ENCODE data around the gene MRPL22.
"Not testable (repeated sequence)": the region's sequence is repeated elsewhere in the genome, so short reads cannot be mapped to it uniquely, and the experiment has no call there.

The MRPL22 gene

DNA sequence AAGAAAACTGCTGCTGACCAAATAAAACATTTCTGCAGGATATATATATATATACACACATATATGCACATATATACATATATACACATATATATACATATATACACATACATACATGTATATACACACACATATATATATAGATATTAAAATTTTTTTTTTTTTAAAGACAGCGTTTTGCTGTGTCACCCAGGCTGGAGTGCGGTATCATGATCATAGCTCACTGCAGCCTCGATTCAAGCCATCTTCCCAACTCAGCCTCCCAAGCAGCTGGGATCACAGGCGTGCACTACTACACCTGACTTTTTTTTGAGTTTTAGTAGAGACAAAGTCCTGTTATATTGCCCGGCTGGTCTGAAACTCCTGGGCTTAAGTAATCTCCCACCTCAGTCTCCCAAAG, 2.7 kb downstream of the MRPL22 start:
- no peak for DNase-seq

DNA sequence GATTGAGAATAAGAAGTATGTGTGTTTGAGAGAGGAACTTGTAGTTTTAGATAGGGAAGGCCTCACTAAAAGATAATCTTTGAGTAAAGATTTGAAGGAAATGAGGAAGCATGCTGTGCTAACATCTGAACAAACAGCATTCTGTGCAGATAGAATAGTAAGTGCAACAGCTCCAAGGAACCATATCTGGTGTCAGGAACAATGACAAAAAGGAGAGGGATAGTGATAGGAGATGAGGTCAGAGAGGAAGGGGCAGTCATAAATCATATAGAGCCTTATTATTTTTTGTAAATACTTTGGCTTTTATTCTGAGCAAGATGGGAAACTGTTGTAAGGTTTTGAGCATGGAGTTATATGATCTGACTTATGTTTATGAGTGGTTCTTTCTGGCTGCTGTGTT, 3.8 kb downstream of the MRPL22 start:
- DNase-seq: no peak

DNA sequence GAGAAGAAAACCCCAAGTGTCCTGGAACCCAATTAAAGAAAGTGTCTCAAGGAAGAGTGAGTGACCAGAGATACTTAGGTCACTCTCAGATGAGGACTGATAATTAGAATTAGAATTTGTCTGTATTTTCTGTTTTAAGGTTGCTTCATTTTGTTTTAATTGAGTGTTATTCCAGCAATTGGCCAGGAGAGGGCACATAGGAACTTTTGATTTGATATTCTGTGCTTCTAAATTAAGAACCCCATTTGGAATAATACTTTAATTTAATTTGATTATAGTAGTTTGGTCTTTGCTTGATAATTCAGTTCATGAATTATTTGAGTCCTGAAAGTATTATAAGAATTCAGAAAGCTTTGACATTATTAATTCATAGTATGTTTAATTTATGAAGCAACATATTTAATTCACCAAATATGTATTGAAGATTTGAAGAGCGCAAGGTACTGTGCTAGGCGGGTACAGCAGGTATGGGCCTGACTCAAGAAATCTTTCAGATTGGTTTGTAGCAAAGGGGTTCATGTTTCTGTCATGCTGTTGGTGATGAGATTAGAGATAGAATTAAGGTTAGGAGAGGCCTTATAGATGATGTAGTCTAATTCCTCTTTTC, 4.9 kb downstream of the MRPL22 start:
- peak; percentile 21 for DNase-seq

DNA sequence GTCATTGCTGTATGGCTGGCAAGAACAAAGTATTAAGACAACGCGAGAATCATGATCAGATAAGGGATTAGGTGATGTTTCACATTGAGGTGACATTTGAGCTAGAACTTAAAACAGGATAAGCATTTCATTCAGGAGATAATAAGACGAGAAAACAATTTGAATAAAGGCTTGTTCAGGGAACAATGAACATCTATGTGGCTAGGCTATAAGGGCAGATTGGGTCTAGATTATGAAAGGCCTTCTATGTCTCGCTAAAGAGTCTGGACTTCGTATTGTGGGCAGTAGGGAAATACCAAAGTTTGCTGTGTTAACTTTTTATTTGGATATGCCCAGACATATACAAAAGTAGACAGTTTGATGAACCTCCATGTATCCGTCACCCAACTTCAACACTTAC, 6.9 kb downstream of the MRPL22 start:
- DNase-seq: no peak

DNA sequence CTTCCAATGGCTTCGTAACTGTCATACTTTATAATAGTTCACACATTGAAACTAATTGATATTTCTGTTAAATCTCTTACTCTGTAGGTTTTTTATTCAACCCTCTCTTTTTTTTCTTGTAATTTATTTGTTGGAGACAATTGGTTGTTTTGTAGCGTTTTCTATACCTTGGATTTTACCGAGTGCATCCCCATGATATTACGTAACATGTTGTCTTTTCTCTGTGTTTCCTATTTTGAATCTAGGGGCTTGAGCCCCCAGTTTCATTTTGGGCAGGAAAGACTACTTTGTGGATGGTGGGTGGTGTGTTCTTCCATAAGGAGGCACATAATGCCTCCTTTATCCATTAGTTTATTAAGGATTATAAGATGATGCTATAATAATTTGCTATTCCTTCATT, 7.4 kb downstream of the MRPL22 start:
- no peak for DNase-seq

DNA sequence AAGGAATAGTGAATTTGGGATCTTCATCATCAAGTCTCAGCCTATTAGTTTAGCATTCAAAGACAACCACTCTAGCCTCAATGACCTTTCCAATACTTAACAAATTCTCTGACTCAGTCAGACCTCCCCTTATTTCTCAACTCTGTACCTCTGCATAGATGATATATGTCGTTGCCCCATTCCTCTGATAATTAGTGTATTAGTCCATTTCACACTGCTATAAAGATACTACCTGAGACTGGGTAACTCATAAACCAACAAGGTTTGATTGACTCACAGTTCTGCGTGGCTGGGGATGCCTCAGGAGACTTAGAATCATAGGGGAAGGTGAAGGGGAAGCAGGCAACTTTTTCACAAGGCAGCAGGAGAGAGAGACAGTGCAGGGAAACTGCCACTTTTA, 8.9 kb downstream of the MRPL22 start:
- no peak for DNase-seq

DNA sequence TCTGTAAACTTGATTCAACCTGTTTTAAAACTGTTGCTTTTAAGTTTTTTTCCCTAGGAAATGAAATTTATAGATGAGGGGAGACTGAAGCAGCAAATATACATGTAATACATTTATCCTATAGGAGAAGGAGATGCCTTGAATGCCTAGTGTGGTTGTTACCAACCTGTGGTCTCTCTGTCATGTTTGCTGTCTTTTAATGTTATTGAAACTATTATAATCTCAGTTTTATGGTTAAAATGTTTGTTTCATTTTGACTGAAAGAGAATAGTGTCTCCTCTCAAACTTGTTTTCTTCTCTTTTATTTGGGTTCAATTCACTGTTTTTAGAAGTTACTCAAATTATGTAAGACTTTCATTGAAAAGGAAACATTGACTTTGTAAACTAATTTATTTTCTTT, 15.8 kb downstream of the MRPL22 start:
- no peak for DNase-seq

DNA sequence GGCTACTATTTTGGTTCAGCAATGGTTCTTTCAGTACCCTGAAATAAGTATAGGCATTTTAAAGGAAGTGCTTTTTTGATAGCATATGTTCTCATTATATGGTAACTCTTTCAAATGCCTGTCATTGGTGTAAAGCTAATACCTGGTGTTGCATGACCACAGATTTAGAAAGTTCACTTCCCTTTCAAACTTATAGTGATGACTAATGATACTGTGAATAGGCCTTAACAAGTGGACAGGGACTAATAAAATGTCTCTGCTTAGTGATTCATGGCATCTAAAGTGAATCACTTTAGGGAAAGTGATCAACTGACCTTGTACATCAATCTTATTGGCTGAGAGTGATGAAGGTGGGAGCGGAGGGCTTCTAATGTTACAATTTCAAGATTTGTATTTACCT, 21.6 kb downstream of the MRPL22 start:
- DNase-seq: peak; percentile 54

DNA sequence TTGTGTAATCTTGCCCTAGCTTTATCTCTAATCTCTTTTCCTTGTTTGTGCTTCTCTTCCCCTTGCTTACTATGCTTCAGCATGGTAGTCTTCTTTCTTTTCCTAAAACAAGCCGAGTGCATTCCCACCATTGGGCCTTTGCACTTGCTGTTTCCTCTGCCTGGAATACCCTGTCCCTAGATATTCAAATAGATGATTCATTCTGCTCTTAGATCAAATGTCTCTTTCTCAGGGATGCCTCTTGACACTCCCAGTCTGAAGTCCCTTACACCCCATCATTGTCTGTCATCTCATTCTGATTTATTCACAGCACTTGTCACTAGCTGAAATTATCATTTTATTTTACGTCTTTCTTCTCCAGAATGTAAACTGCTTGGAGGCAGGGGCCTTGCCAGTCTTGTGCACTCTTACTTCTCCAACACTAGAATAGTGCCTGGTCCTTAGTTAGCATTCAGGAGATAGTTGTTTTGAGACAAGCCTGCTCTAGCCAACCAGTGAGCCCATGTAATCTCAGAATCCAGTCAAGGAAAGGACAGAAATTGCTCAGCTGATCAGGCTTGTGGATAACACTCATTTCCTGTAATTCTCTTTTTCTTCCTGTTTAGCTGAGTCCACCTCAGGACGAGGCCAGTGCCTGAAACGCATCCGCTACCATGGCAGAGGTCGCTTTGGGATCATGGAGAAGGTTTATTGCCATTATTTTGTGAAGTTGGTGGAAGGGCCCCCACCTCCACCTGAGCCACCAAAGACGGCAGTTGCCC, 25.4 kb downstream of the MRPL22 start:
- no peak for DNase-seq

DNA sequence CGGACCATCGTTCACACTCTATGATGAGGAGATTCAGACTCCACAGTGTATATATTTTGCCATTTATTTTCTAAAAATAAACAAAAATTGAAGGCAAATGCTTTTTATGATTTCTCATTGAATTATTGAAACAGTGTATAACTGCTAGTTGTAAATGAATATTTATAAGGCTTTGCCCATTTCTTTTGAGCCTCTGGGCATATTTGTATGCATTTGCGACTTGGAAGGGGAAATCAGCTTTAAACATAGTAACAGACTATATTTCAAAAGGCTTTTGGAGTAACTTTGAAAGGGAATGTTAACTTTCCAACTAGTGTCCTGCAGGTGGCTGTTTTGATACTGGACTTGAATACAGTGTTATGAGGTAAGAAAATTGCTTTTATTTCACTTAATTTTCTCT, 26.0 kb downstream of the MRPL22 start:
- no peak for DNase-seq

DNA sequence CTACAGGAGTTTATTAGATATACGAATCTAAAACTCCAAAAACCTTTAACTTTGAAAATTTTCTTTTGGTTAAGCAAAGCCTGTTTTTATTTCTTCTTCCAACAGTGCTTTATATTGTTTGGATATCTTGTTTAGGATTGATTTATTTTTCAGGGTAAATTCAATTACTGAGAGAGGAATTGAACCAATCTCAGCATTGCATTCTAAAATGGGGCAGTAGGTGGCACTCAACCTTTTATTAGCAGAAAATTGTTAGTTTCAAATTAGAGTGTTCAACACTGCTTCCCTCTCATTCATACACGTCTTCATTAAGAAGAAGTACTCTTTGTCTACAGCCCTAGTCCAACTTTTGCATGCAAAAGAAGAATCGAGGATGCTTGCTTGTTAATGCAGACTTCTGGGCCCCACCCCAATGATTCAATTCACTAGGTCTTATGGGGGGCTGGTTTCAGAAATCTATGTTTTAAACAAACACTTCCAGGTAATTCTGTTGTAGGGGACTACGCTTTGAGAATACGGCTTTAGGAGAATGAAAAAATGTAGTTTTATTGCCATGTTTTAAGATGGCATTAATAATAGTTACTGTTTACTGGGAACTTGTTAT, 26.6 kb downstream of the MRPL22 start:
- peak; percentile 44 for DNase-seq

DNA sequence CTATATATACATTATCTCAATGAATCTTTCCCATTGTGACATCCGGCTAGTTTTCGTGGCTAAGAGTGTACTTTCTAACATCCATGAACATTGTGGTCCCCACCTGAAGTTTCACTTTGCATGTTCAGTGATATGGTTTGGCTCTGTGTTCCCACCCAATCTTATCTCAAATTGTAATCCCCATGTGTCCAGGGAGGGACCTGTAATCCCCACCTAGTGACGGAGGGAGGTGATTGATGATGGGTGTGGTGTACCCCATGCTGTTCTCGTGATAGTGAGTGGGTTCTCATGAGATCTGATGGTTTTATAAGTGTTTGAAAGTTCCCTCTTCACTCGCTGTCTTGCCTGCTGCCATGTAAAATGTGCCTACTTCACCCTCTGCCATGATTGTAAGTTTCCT, 28.1 kb downstream of the MRPL22 start:
- no peak for DNase-seq

DNA sequence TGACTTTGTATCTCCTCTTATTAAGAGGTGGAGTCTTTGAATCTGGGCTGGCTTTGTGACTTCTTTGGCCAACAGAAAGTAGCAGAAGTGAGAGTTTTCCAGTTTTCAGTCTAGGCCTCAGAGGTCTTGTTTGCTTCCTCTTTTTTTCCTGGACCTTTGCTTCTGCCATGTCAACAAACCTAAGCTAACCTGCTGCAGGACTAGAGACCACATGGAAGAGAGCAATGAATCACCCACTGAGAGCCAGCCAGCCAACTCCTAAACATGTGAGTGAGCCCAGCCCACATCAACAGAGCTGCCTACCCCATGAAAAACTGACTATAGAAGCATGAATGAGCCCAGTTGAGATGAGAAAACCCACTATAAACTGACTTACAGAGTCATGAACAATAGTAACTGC, 29.9 kb downstream of the MRPL22 start:
- DNase-seq: no peak

DNA sequence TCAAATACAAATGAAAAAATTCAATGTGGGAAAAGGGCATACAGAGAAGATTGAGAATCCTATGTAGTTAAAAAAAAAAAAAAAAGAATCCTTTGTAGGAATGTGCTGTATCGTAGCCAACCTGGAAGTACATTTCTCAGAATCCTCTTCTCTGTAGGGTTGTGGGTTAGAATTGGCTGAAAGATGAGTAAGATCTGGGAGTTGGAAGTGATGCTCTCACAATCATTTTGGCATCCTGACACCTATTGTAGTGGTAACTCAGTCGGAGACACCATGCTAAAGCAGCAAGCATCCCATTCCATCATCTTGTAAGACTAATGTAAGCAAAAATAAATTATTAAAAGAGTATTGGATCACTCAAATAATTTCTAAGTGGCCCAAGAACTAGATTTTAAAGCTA, 30.6 kb downstream of the MRPL22 start:
- no peak for DNase-seq

DNA sequence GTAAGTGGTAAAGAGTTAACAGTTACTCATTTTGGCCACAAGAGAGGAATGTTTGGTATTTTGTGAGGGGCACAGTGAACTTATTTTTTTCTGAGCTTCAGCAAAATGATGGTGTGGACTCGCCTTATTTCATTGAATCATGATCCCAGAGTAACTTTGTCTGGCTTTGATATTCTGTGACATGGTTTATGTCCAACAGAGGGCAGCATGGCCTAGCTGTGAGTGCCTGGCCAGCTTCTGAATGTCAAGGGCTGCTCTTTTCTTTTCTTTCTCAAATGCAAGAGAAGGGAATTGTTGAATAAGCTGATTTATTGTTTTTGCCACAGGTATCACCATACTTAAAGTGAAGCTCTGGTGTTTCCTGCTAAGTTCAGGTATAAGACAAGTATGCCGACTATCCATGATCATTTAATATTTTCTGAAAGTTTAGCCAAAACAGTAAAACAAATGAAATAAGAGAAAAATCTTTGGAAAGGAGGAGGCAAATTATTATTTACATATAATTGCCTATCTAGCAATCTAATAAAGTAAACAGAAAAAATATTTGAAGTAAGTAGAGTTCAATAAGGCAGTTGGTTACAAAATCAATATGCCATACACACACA, 31.7 kb downstream of the MRPL22 start:
- peak; percentile 49 for DNase-seq

DNA sequence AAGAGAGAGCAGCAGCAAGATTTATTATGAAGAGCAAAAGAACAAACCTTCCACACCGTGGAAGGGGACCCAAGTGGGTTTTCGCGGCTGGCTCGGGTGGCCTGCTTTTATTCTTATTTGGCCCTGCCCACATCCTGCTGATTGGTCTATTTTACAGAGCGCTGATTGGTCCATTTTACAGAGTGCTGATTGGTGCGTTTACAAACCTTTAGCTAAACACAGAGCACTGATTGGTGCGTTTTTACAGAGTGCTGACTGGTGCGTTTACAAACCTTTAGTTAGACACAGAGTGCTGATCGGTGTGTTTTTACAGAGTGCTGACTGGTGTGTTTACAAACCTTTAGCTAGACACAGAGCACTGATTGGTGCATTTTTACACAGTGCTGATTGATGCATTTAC, 35.2 kb downstream of the MRPL22 start:
- DNase-seq: not testable (repeated sequence)

DNA sequence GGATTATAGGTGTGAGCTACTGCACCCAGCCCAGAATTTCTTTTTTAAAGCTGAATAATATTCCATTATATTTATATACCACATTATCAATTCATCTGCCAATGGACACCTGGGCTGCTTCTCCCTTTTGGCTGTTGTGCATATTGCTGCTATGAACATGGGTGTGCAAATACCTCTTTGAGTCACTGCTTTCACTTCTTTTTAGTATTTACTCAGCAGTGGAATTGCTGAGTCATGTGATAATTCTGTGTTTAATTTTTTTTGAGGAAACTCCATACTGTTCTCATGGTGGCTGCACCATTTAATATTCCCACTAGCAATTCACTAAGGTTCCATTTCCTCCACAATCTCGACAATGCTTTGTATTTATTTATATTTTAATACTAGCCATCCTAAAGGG, 36.5 kb downstream of the MRPL22 start:
- DNase-seq: no peak

DNA sequence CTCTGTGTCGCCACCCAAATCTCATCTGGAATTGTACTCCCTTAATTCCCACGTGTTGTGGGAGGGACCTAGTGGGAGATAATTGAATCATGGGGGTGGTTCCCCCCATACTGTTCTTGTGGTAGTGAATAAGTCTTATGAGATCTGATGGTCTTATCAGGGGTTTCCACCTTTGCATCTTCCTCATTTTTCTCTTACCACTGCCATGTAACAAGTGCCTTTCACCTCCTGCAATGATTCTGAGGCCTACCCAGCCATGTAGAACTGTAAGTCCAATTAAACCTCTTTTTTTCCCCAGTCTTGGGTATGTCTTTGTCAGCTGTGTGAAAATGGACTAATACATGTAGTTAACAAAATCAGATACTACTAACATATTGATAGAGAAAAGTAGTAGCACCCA, 37.4 kb downstream of the MRPL22 start:
- not testable (repeated sequence) for DNase-seq

DNA sequence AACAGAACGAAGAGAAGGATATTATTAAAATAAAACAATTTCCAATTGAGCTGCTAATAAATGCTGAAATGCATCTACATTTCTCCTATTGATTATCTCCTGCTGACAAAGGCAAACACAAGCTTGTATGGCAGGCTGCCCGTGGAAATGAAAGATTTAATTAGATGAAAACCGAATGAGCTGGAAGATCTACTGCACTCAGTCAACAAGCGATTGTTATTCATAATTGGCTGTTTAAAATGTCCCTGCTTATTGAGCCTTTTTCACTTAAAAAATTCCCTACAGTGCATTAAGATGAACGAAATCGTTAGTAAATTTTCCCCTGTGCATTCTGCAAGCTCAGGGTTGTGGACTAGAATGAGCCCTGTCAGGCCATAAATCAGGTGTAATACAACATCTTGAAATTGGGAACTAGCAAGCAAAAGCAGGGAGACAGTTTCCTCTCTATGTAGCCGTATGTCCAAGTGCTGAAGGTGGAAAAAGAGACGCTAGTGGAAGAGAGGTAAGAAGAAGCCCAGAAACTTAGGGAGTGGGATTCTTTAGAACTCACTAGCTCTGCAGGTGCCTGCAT, 44.2 kb downstream of the MRPL22 start:
- no peak for DNase-seq

DNA sequence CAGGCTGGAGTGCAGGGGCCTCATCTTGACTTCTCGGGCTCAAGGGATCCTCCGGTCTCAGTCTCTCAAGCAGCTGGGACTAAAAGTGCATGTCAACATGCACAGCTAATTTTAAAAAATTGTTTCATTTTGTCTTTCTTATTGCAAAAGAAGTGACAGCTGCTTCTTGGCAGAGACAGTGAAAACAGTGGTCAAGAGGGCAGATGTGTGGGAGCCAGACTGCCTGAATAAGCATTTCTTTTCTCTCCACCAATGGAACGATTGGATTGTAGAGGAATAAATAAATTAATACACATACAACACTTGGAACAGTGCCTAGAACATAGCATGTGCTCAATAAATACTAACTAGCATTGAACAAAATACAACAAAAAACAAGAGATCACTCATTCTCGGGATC, 45.3 kb downstream of the MRPL22 start:
- peak; percentile 22 for DNase-seq

DNA sequence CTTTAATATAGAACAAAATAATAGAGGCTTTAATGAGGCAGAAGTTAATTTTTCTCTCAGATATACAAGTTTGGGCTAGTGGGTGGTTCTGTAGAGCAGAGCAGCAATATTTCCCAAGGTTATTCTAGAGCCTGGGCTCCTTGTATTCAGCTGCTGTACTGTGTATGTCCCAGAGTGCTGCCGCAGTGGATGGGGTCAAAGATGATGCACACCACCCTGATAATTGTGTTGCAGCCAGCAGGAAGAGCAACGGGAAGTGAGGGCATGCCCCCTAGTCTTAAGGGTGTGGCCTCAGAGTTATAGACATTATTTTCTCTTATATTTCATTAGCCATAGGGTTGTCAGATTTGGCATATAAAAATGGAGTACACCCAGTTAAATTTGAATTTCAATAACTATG, 48.8 kb downstream of the MRPL22 start:
- no peak for DNase-seq

DNA sequence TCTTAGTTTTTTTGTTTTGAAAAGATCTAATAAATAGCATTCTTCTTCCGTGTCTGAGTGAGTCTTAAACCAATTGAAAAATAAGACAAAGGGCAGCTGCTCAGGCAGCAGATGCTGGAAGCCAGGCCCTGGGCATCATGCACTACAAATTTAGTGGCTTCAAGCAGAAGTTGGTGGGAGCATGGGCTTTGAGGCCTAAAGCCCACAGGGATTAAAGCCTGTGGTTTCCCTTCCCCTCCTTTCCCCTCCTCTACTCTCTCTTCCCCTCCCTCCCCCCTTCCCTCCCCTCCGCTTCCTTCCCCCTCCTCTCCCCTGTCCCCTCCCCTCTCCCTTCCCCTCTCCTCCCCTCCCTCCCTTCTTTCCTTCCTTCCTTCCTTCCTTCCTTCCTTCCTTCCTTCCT, 52.6 kb downstream of the MRPL22 start:
- DNase-seq: no peak

DNA sequence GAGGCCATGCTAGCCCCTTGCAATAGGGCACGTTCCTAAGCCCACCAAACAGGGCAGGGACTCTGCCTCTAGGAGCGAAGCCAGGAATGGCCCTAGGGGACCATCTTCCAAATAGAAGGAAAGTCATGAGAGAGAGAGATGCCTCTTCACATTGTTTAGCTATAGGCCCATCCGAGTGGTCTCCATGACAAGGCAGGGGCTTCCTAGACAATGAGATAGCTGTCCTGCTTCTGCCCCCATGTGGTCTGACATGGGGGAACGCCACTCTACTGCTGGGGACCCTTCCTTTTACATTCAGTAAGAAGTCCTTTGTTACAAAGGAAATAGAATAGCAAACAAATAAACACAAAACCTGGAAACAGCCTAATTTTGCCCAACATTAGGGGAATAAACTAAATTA, 54.8 kb downstream of the MRPL22 start:
- no peak for DNase-seq

DNA sequence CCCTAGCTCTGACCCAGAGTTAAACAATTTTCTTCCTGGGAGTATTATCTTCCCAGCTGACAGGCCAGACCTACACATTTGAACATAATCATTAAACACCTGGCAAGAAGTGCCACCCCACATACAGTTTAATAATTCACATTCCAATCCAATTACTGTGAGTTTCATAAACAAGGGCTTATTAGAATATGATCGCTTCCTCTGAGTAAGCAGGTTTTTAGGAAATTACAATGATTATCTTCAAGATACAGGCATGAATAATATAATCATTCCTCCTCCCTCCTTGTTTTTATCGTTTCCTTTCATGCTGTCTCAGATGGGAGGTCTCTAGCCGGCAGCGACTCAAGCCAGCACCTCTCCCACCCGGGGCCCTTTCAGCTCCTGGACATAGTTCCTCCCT, 56.9 kb downstream of the MRPL22 start:
- peak; percentile 34 for DNase-seq

Measured in HCEC 1CT (cell line).